Calu3 (cell line): ENCODE results near the gene NGFR. TPM values are rescaled to one million over a fixed set of nuclear protein-coding genes. Genes with fewer than 3 reads are reported as not detected.
A peak's percentile ranks its signal among the peaks of the same experiment; 100 is the strongest.

ENCODE experiments used
- Bru-seq: library from RNA; stranded (reverse); fragments of 400-500 nt; gene quantifications from one replicate; lab custom pipeline; 2021; lab: Mats Ljungman, UMichigan
- BruChase-seq, 2 experiments: library from RNA; stranded (reverse); fragments of 400-500 nt; gene quantifications; one replicate each; lab custom pipeline; 2021; lab: Mats Ljungman, UMichigan
- BruUV-seq: library from RNA; stranded (reverse); fragments of 400-500 nt; replicated peaks from 2 replicates; lab custom pipeline; 2021; lab: Mats Ljungman, UMichigan
- CTCF ChIA-PET: fragments of 300-600 bp; sonication (Branson Sonifier 250); formaldehyde crosslinking; loops from one replicate; lab custom pipeline; 2022; ENCODE audit warnings: antibody characterized with exemption; lab: Charles Lee
- DNase-seq: peaks from one replicate; pipeline ENCODE4 v3.0.0; 2022
- H3K27ac Mint-ChIP-seq: one replicate; pipeline ENCODE4 v1.8.0; 2022; ENCODE audit warnings: mixed read lengths; ENCODE audit not compliant: unreplicated experiment
- H3K27me3 Mint-ChIP-seq: one replicate; pipeline ENCODE4 v1.8.0; 2022; ENCODE audit warnings: mixed read lengths; ENCODE audit not compliant: unreplicated experiment
- H3K36me3 Mint-ChIP-seq: one replicate; pipeline ENCODE4 v1.8.0; 2022; ENCODE audit warnings: mild to moderate bottlenecking, moderate library complexity, mixed read lengths; ENCODE audit not compliant: insufficient read depth, unreplicated experiment
- H3K4me1 Mint-ChIP-seq: one replicate; pipeline ENCODE4 v1.8.0; 2022; ENCODE audit warnings: mild to moderate bottlenecking, low read depth, mixed read lengths; ENCODE audit not compliant: unreplicated experiment
- H3K4me3 Mint-ChIP-seq: one replicate; pipeline ENCODE4 v1.8.0; 2022; ENCODE audit warnings: mild to moderate bottlenecking, low read depth, moderate library complexity, mixed read lengths; ENCODE audit not compliant: unreplicated experiment
- H3K9me3 Mint-ChIP-seq: one replicate; pipeline ENCODE4 v1.8.0; 2022; ENCODE audit warnings: low read depth, mixed read lengths; ENCODE audit not compliant: unreplicated experiment
- CTCF ChIP-seq: fragments of 200-600 bp; IDR thresholded peaks from one replicate; pipeline ENCODE4 v1.8.0; 2022; ENCODE audit warnings: antibody characterized with exemption; ENCODE audit not compliant: unreplicated experiment
- intact Hi-C: fragments of 100-400 bp; cut with micrococcal nuclease; formaldehyde crosslinking; loops from one replicate; pipeline ENCODE4 v1.10.0; 2022; ENCODE audit not compliant: unreplicated experiment
- long read RNA-seq: library from polyadenylated mRNA; stranded (forward); transcript quantifications from one replicate; pipeline ENCODE4 v2.0.0, GENCODE V29; 2022
- total RNA-seq: library from RNA; stranded (reverse); gene quantifications from 2 replicates; pipeline ENCODE4 v1.2.3, GENCODE V29; 2022

NGFR gene
- total RNA-seq (0.32 and 0.66 TPM in 2 replicates), Bru-seq, nascent RNA (percentile 7 among the genes with signal in this experiment), BruChase-seq, experiment 1, labeled RNA remaining after a 6-hour chase (percentile 16 among the genes with signal in this experiment), BruChase-seq, experiment 2, labeled RNA remaining after a 2-hour chase (percentile 10 among the genes with signal in this experiment)
- long read RNA-seq = 0 reads

- H3K4me3 Mint-ChIP-seq = peak within 1 kb of the TSS; percentile 69
- H3K27ac Mint-ChIP-seq = no peak within 1 kb of the TSS
- peaks cover 10% of the 10 kb centered on the region for H3K4me1 Mint-ChIP-seq
- DNase-seq = peak; percentile 60
- TF ChIP-seq CTCF = no peak
- no peaks in the 10 kb centered on the region for H3K9me3 Mint-ChIP-seq
- H3K36me3 Mint-ChIP-seq = peaks cover 11% of the 10 kb centered on the region
- peaks cover 100% of the 10 kb centered on the region for H3K27me3 Mint-ChIP-seq
- intact Hi-C loops = no loop called here
- no TSS peak for BruUV-seq
- CTCF ChIA-PET = interaction anchor here (1.0 kb wide), 1 partner anchor 13 kb away, joined by 3 read pairs; no protein-coding TSS in a partner anchor
These were observed at the start of gene NGFR for GRCh38 chr17:49494986-49495841. NGFR (plus strand) TSS chr17:49495293; CDS start chr17:49495418, 125 bp downstream.

GRCh38 chr17:49445591-49445990, 49.5 kb upstream of the NGFR start:
- CTCF ChIA-PET = interaction anchor here (0.6 kb wide), 1 partner anchor 232 kb away, joined by 4 read pairs; no protein-coding TSS in a partner anchor
- no peak for DNase-seq
- TF ChIP-seq CTCF = no peak
- Mint-ChIP-seq H3K9me3 (no peaks in the 10 kb centered on the region), H3K4me3 (no peak overlapping the region), H3K27ac (no peak overlapping the region), H3K4me1 (no peaks in the 10 kb centered on the region), H3K36me3 (no peaks in the 10 kb centered on the region), H3K27me3 (peaks cover 96% of the 10 kb centered on the region)
- no TSS peak for BruUV-seq
- intact Hi-C loops = no loop called here

GRCh38 chr17:49447628-49448302, 47.3 kb upstream of the NGFR start:
- Mint-ChIP-seq H3K4me1 (no peaks in the 10 kb centered on the region), H3K4me3 (no peak overlapping the region), H3K27me3 (peaks cover 81% of the 10 kb centered on the region), H3K9me3 (no peaks in the 10 kb centered on the region), H3K27ac (no peak overlapping the region), H3K36me3 (no peaks in the 10 kb centered on the region)
- no peak for DNase-seq
- TF ChIP-seq CTCF = no peak
- intact Hi-C loops = no loop called here
- CTCF ChIA-PET = interaction anchor here (0.7 kb wide), 1 partner anchor 10 kb away, joined by 3 read pairs; no protein-coding TSS in a partner anchor
- BruUV-seq = no TSS peak

GRCh38 chr17:49450181-49450580, 44.9 kb upstream of the NGFR start:
- CTCF ChIA-PET = no interaction called here
- Mint-ChIP-seq H3K4me3 (no peak overlapping the region), H3K9me3 (no peaks in the 10 kb centered on the region), H3K36me3 (no peaks in the 10 kb centered on the region), H3K27me3 (peaks cover 81% of the 10 kb centered on the region), H3K27ac (no peak overlapping the region), H3K4me1 (peaks cover 8% of the 10 kb centered on the region)
- intact Hi-C loops = no loop called here
- DNase-seq = no peak
- no TSS peak for BruUV-seq
- no peak for TF ChIP-seq CTCF
